ENCODE measurements around the gene C19orf47. TPM values are rescaled to one million over a fixed set of nuclear protein-coding genes. Genes with fewer than 3 reads are reported as not detected.

C19orf47 gene
- total RNA-seq, 4 donors from 2014 or later, result 12.3 to 16.5 (median 13.8) TPM

GRCh38 chr19:40390084-40390742 lies 42.0 kb upstream of the C19orf47 start, which contains the start of gene HIPK4:
Gene HIPK4, minus strand, starts transcription at chr19:40390181. Its CDS starts 279 bp downstream, at chr19:40389902.
- Histone ChIP-seq H3K4me3 (no peak within 1 kb of the TSS), H3K27ac (no peak within 1 kb of the TSS), H3K4me1 (no peaks in the 10 kb centered on the region), H3K27me3 (no peaks in the 10 kb centered on the region), H3K36me3 (no peaks in the 10 kb centered on the region), H3K9me3 (no peaks in the 10 kb centered on the region)
- no peak for TF ChIP-seq POLR2A (IDR thresholded peaks at IDR 0.05)
- TF ChIP-seq CTCF (IDR thresholded peaks at IDR 0.05), result no peak
- TF ChIP-seq EP300 (IDR thresholded peaks at IDR 0.05; ENCODE audit: low read depth), result no peak
- TF ChIP-seq POLR2AphosphoS5 (IDR thresholded peaks at IDR 0.05), result no peak
- no peak for DNase-seq
- intact Hi-C loops (cut with DNase I; ENCODE audit: low total_unique reads) (no loop called here), in situ Hi-C loops (cut with MboI; ENCODE audit: low pct_ligation_motif_present in 1 of 4, low pct_unique_long_range_greater_than_20kb in 1 of 4, low sequenced_read_pairs in 3 of 4) (no loop called here)
- WGBS, 2 donors (ENCODE audit: low coverage in 1 of 2), result 83% methylated on average over 10 of the region's 10 CpGs; no CpG with 5 or more reads in 1 of the 2 donors

DNA sequence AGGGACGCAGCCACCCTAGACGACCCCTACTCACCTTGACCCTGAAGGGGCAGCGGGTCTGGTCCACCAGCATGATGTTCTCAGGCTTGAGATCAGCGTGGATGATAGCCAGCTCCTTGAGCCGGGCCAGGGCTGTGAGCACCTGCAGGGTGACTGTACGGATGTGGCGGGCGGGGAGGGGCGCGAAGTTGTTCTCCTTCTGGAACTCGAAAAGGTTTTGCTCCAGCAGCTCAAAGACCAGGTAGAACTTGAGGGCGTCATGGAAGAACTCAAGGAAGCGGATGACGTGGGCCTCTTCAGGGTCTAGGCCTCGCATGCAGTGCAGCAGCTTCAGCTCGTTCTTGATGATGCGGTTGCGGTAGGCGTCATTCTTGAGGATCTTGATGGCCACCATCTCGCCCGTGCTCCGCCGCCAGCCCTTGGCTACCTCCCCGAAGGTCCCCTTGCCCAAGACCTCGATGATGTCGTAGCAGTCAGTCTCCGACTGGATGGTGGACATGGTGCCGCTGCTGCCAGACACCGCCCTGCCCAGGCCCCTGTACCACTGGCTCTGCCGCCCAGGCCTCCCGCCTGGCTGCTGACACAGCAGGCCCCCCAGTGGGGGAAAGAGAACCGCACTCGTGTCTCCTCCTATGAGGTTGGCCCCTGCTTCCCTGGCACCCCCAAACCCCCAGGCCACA lies 41.3 kb upstream of the C19orf47 start:
- DNase-seq, result no peak
- in situ Hi-C loops (cut with MboI; ENCODE audit: low pct_ligation_motif_present in 1 of 4, low pct_unique_long_range_greater_than_20kb in 1 of 4, low sequenced_read_pairs in 3 of 4) (no loop called here), intact Hi-C loops (cut with DNase I; ENCODE audit: low total_unique reads) (no loop called here)
- Histone ChIP-seq H3K4me3 (no peak overlapping the region), H3K36me3 (no peaks in the 10 kb centered on the region), H3K27me3 (no peaks in the 10 kb centered on the region), H3K27ac (no peak overlapping the region), H3K9me3 (no peaks in the 10 kb centered on the region), H3K4me1 (no peaks in the 10 kb centered on the region)
- WGBS, 2 donors (ENCODE audit: low coverage in 1 of 2), result 96% methylated on average over 30 of the region's 33 CpGs; no CpG with 5 or more reads in 1 of the 2 donors
- TF ChIP-seq EP300 (IDR thresholded peaks at IDR 0.05; ENCODE audit: low read depth) (no peak), POLR2AphosphoS5 (IDR thresholded peaks at IDR 0.05) (no peak), POLR2A (IDR thresholded peaks at IDR 0.05) (no peak), CTCF (IDR thresholded peaks at IDR 0.05) (no peak)

DNA sequence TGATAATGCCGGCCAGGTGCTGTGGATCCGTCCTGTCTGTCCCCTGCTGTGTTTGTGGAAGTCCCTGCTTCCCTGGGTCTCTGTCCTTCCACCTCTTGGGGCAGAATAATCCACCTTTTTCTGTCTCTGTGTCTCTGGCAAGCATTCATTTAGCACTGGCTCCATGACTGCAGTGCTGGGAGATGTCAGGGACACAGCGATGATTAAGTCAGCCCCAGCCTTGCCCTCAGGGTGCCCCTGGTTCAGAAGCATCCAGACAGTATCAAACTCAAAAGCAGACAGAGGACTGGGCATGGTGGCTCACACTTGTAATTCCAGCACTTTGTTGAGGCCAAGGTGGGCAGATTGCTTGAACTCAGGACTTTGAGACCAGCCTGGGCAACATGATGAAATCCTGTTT lies 40.3 kb upstream of the C19orf47 start:
- intact Hi-C loops (cut with DNase I; ENCODE audit: low total_unique reads), result no loop called here
- 88% methylated on average over 3 of the region's 3 CpGs; no CpG with 5 or more reads in 1 of the 2 donors for WGBS, 2 donors (ENCODE audit: low coverage in 1 of 2)

More for the DNA sequence above, 40.3 kb upstream of the C19orf47 start:
- Histone ChIP-seq H3K4me3 (no peak overlapping the region), H3K9me3 (no peaks in the 10 kb centered on the region), H3K4me1 (no peaks in the 10 kb centered on the region), H3K27me3 (no peaks in the 10 kb centered on the region), H3K36me3 (no peaks in the 10 kb centered on the region), H3K27ac (no peak overlapping the region)
- DNase-seq, result no peak
- in situ Hi-C loops (cut with MboI; ENCODE audit: low pct_ligation_motif_present in 1 of 4, low pct_unique_long_range_greater_than_20kb in 1 of 4, low sequenced_read_pairs in 3 of 4), result no loop called here
- TF ChIP-seq EP300 (IDR thresholded peaks at IDR 0.05; ENCODE audit: low read depth) (no peak), CTCF (IDR thresholded peaks at IDR 0.05) (no peak), POLR2A (IDR thresholded peaks at IDR 0.05) (no peak), POLR2AphosphoS5 (IDR thresholded peaks at IDR 0.05) (no peak)
